Measurements from ENCODE around the gene ZC3H18.

GRCh38 chr16:88667461-88667860 lies 97.3 kb downstream of the ZC3H18 start:
- TF ChIP-seq CTCF (IDR thresholded peaks at IDR 0.05) (no peak), POLR2A (IDR thresholded peaks at IDR 0.05) (no peak)

All from right lobe of liver (tissue), 4 donors.